ENCODE data around the gene OR8A1. TPM values are rescaled to one million over a fixed set of nuclear protein-coding genes. Genes with fewer than 3 reads are reported as not detected.

OR8A1 gene
- total RNA-seq, 1 donor from 2014 or later = not detected

DNA sequence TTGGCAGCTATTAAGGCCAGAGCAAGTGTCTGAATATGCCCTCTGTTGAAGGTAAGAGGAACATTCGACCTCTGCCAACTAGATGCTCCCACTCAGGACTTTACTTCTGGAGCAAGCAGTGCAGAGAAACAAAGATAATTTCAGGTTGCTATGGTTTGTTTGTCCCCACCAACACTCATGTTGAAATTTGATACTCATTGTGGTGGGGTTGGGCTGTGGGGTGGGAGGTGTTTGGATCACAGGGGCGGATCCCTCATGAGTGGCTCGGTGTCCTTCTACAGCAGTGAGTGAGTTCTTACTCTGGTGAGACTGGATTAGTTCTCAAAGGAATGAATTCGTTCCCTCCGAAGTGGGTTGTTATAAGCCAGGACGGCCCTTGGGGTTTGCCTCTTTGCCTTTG, 12.0 kb downstream of the OR8A1 start:
- Mint-ChIP-seq H3K27me3 (peaks cover 5% of the 10 kb centered on the region), H3K4me1 (ENCODE audit: unreplicated experiment) (no peaks in the 10 kb centered on the region), H3K27ac (no peak overlapping the region), H3K9me3 (no peaks in the 10 kb centered on the region), H3K36me3 (no peaks in the 10 kb centered on the region), H3K4me3 (no peak overlapping the region)
- TF ChIP-seq, protein P1, sequence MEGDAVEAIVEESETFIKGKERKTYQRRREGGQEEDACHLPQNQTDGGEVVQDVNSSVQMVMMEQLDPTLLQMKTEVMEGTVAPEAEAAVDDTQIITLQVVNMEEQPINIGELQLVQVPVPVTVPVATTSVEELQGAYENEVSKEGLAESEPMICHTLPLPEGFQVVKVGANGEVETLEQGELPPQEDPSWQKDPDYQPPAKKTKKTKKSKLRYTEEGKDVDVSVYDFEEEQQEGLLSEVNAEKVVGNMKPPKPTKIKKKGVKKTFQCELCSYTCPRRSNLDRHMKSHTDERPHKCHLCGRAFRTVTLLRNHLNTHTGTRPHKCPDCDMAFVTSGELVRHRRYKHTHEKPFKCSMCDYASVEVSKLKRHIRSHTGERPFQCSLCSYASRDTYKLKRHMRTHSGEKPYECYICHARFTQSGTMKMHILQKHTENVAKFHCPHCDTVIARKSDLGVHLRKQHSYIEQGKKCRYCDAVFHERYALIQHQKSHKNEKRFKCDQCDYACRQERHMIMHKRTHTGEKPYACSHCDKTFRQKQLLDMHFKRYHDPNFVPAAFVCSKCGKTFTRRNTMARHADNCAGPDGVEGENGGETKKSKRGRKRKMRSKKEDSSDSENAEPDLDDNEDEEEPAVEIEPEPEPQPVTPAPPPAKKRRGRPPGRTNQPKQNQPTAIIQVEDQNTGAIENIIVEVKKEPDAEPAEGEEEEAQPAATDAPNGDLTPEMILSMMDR (conservative IDR thresholded peaks at IDR 0.05) = no peak
- DNase-seq (ENCODE audit: extremely low spot score, unreplicated experiment) = no peak

DNA sequence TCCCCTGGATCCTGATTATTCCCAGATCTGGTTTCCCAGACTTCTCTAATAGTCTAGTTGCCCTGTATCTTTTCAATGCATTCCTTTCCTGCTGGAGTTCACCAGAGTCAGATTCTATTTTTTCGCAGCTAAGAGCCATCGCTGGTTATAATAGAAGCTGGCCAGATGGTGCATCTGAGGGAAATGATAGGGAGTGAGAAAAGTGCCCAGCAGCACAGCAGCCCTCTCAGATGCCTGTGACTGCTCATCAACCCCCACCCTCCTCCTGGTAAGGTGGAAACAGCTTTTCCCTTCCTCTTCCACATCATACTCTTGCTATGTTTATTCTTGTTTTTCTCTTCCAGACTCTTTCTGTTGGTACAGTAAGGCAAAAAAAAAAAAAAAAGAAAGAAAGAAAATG, 12.8 kb downstream of the OR8A1 start:
- no peak for DNase-seq (ENCODE audit: extremely low spot score, unreplicated experiment)
- TF ChIP-seq, protein P1 (conservative IDR thresholded peaks at IDR 0.05) = no peak
- Mint-ChIP-seq H3K9me3 (no peaks in the 10 kb centered on the region), H3K4me1 (ENCODE audit: unreplicated experiment) (no peaks in the 10 kb centered on the region), H3K27me3 (peaks cover 12% of the 10 kb centered on the region), H3K36me3 (no peaks in the 10 kb centered on the region), H3K4me3 (no peak overlapping the region), H3K27ac (no peak overlapping the region)

DNA sequence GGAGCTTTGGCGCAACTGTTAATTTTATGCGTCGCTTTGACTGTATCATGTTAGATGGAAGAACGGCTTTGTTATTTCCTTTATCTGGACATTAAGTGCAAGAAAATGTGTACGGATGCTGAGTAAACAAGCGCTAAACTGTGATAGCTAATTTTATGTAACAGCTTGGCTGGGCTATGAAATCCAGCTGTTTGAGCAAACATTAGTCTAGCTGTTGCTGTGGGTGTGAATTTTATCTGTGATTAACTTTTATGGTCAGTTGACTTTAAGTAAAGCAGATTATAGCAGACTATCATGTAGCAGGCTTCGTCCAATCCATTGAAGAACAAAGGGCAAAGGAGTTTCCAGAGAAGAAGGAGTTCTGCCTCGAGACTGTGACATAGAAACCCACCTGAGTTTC, 14.0 kb downstream of the OR8A1 start:
- Mint-ChIP-seq H3K36me3 (no peaks in the 10 kb centered on the region), H3K4me3 (no peak overlapping the region), H3K27me3 (peaks cover 16% of the 10 kb centered on the region), H3K4me1 (ENCODE audit: unreplicated experiment) (no peaks in the 10 kb centered on the region), H3K27ac (no peak overlapping the region), H3K9me3 (no peaks in the 10 kb centered on the region)
- TF ChIP-seq, protein P1 (conservative IDR thresholded peaks at IDR 0.05) = no peak
- no peak for DNase-seq (ENCODE audit: extremely low spot score, unreplicated experiment)

DNA sequence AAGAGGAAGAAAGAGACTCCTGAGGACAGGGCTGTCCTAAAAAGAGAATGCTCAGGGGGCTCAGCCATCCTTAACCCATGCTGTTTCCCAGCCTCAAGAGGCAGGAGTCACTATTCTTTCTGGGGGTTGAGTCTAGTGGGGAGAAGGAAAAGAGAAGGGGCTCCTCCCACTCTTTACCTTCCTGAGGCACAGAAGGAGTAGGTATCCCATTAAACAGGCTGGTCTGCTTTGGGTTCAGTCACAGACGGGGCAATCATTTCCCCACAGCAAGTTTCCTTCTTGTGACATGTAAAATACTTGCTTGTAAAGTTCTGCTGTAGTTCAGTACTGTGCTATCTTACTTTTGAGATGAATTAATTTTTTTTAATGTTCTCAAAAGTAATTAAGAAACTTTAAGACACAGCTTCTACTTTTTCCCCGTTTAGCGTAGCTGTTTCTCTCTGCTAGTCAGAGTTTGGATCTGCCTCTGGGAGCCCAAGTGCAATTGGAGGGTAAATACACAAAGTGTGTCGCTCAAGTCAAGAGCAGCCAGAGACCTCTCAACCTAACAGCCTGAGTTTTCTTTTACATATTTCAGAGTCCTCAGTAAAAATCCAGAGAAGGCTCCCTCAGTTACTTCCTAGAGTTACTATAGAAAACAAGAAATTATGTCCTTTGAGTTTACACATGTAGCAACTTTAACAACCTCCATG, 15.0 kb downstream of the OR8A1 start:
- TF ChIP-seq, protein P1 (conservative IDR thresholded peaks at IDR 0.05) = no peak
- Mint-ChIP-seq H3K36me3 (no peaks in the 10 kb centered on the region), H3K4me3 (no peak overlapping the region), H3K27me3 (peaks cover 20% of the 10 kb centered on the region), H3K9me3 (no peaks in the 10 kb centered on the region), H3K4me1 (ENCODE audit: unreplicated experiment) (no peaks in the 10 kb centered on the region), H3K27ac (no peak overlapping the region)
- no peak for DNase-seq (ENCODE audit: extremely low spot score, unreplicated experiment)

DNA sequence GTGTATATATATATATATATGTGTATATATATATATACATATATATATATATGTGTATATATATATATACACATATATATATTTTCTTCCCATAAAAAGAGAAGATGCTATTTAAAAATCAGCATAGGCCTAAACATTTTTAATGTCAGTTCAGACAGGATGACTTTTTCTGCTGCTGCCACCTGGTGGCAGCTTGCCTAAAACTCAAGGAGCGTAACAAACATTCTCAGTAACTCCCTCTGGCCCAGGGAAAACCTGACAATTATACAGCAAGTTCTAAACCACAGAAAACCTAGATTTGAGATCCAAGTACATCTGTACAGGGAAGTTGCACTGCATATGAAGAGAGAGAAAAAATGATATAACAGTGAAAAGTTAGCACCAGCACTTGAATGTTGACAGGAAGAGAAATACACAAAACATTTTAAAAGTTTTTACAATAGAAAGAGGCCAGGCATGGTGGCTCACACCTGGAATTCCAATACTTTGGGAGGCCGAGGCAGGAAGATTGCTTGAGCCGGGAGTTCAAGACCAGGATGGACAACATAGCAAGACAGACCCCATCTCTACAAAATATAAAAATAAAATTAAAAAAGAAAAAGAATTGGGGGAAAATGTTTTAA, 16.6 kb downstream of the OR8A1 start:
- no peaks in the 10 kb centered on the region for H3K36me3 Mint-ChIP-seq
- TF ChIP-seq, protein P1 (conservative IDR thresholded peaks at IDR 0.05) = peak; percentile 80
- H3K9me3 Mint-ChIP-seq = no peaks in the 10 kb centered on the region
- no peaks in the 10 kb centered on the region for H3K4me1 Mint-ChIP-seq (ENCODE audit: unreplicated experiment)
- peaks cover 20% of the 10 kb centered on the region for H3K27me3 Mint-ChIP-seq
- no peak overlapping the region for H3K27ac Mint-ChIP-seq
- no peak for DNase-seq (ENCODE audit: extremely low spot score, unreplicated experiment)
- H3K4me3 Mint-ChIP-seq = no peak overlapping the region
